ENCODE data around the gene DEFB132. TPM values are rescaled to one million over a fixed set of nuclear protein-coding genes. Genes with fewer than 3 reads are reported as not detected.

DEFB132 gene
- total RNA-seq, 4 donors from 2014 or later = not detected

GRCh38 chr20:297098-297924, 39.8 kb downstream of the DEFB132 start, which contains the start of gene ZCCHC3:
TSS of gene ZCCHC3 (plus strand) at chr20:297570. CDS start at chr20:297587, 17 bp downstream.
- intact Hi-C loops (cut with DNase I; ENCODE audit: low total_unique reads) = no loop called here
- Histone ChIP-seq H3K27ac (peak within 1 kb of the TSS; percentile 96 to 98), H3K4me1 (peaks cover 0 to 6% of the 10 kb centered on the region in 2 donors), H3K9me3 (no peaks in the 10 kb centered on the region), H3K36me3 (no peaks in the 10 kb centered on the region), H3K27me3 (no peaks in the 10 kb centered on the region), H3K4me3 (peak within 1 kb of the TSS; percentile 79 to 94)
- TF ChIP-seq CTCF (IDR thresholded peaks at IDR 0.05) (peak in 3 of 4 experiments; percentile 26 to 35 (median 29)), POLR2A (IDR thresholded peaks at IDR 0.05) (peak; percentile 65 to 70)
- DNase-seq = peak; percentile 93 to 96

- H3K4me3 ChIP-seq = peak overlapping the region; percentile 79 to 94
- H3K36me3 ChIP-seq = no peaks in the 10 kb centered on the region
- peak; percentile 45 to 65 for DNase-seq
- intact Hi-C loops (cut with DNase I; ENCODE audit: low total_unique reads) = no loop called here
- H3K9me3 ChIP-seq = no peaks in the 10 kb centered on the region
- peaks cover 0 to 6% of the 10 kb centered on the region in 2 donors for H3K4me1 ChIP-seq
- TF ChIP-seq POLR2A (IDR thresholded peaks at IDR 0.05) (no peak), CTCF (IDR thresholded peaks at IDR 0.05) (no peak)
- H3K27ac ChIP-seq = peak overlapping the region; percentile 96 to 98
- H3K27me3 ChIP-seq = no peaks in the 10 kb centered on the region
Observed at GRCh38 chr20:297925-298775, 40.6 kb downstream of the DEFB132 start.

- no peaks in the 10 kb centered on the region for H3K9me3 ChIP-seq
Observed at GRCh38 chr20:298776-299391, 41.4 kb downstream of the DEFB132 start.

GRCh38 chr20:300345-300990, 42.9 kb downstream of the DEFB132 start:
- no peaks in the 10 kb centered on the region for H3K27me3 ChIP-seq
- no peak for TF ChIP-seq CTCF (IDR thresholded peaks at IDR 0.05)
- no peak for TF ChIP-seq POLR2A (IDR thresholded peaks at IDR 0.05)
- peak overlapping the region in 1 of 2 donors; percentile 3 for H3K4me3 ChIP-seq
- intact Hi-C loops (cut with DNase I; ENCODE audit: low total_unique reads) = no loop called here
- peak overlapping the region; percentile 10 to 98 for H3K27ac ChIP-seq
- H3K4me1 ChIP-seq = peaks cover 0 to 6% of the 10 kb centered on the region in 2 donors
- H3K36me3 ChIP-seq = no peaks in the 10 kb centered on the region
- no peak for DNase-seq
- H3K9me3 ChIP-seq = no peaks in the 10 kb centered on the region

More at GRCh38 chr20:298776-299391, 41.4 kb downstream of the DEFB132 start:
- H3K27ac ChIP-seq = peak overlapping the region; percentile 96 to 98
- no peaks in the 10 kb centered on the region for H3K27me3 ChIP-seq
- DNase-seq = no peak
- peak overlapping the region; percentile 79 to 94 for H3K4me3 ChIP-seq
- no peaks in the 10 kb centered on the region for H3K36me3 ChIP-seq
- peaks cover 0 to 6% of the 10 kb centered on the region in 2 donors for H3K4me1 ChIP-seq
- intact Hi-C loops (cut with DNase I; ENCODE audit: low total_unique reads) = no loop called here
- TF ChIP-seq CTCF (IDR thresholded peaks at IDR 0.05) (no peak), POLR2A (IDR thresholded peaks at IDR 0.05) (no peak)

Measured in uterus (tissue), 4 donors.